ENCODE data around the gene ATP7B. TPM values are rescaled to one million over a fixed set of nuclear protein-coding genes. Genes with fewer than 3 reads are reported as not detected.

Gene ATP7B
- total and polyA plus RNA-seq, 2 donors (not counting 1 experiment from before 2014, with no cell fraction given), result 1.7 to 3.3 TPM

- no peaks in the 10 kb centered on the region for H3K9me3 ChIP-seq (ENCODE audit: control insufficient read depth, insufficient read depth, low read depth, low read length)
- H3K4me1 ChIP-seq (ENCODE audit: control insufficient read depth, extremely low read depth, insufficient read depth, low read length), result no peaks in the 10 kb centered on the region
- H3K9ac ChIP-seq (ENCODE audit: insufficient read depth, low read length), result no peak overlapping the region
- H3K4me2 ChIP-seq (ENCODE audit: extremely low read depth, insufficient read depth, low read length), result no peak overlapping the region
- no peaks in the 10 kb centered on the region for H3K79me2 ChIP-seq (ENCODE audit: control insufficient read depth, insufficient read depth, low read length)
- H3K4me3 ChIP-seq (replicated peaks in 1 of 4; ENCODE audit: control extremely low read depth in 1 of 4, insufficient read depth in 1 of 4, low read depth in 3 of 4, low read length in 4 of 4), result no peak overlapping the region
- peaks cover 2% of the 10 kb centered on the region for H3K27me3 ChIP-seq (ENCODE audit: control insufficient read depth, insufficient read depth, low read length)
- no peak overlapping the region for H3K27ac ChIP-seq (ENCODE audit: insufficient read depth, low read length)
- TF ChIP-seq CTCF (conservative IDR thresholded peaks at IDR 0.05 in 1 of 2, IDR thresholded peaks at IDR 0.05 in 1 of 2; ENCODE audit: low read depth in 1 of 2, low read length in 2 of 2), result no peak
- H2AFZ ChIP-seq (ENCODE audit: low read length), result no peak overlapping the region
- no peaks in the 10 kb centered on the region for H3K36me3 ChIP-seq (ENCODE audit: control insufficient read depth, insufficient read depth, low read length)
- no peaks in the 10 kb centered on the region for H4K20me1 ChIP-seq (ENCODE audit: control insufficient read depth, extremely low read depth, insufficient read depth, low read length)
- DNase-seq (ENCODE audit: low read depth in 2 of 2), result no peak
Measured at GRCh38 chr13:51894239-51894638, 117.0 kb downstream of the ATP7B start.

- Histone ChIP-seq H3K27me3 (ENCODE audit: control insufficient read depth, insufficient read depth, low read length) (peaks cover 2% of the 10 kb centered on the region), H3K27ac (ENCODE audit: insufficient read depth, low read length) (no peak overlapping the region), H3K4me1 (ENCODE audit: control insufficient read depth, extremely low read depth, insufficient read depth, low read length) (no peaks in the 10 kb centered on the region), H3K9me3 (ENCODE audit: control insufficient read depth, insufficient read depth, low read depth, low read length) (no peaks in the 10 kb centered on the region), H2AFZ (ENCODE audit: low read length) (no peak overlapping the region), H3K36me3 (ENCODE audit: control insufficient read depth, insufficient read depth, low read length) (no peaks in the 10 kb centered on the region), H3K79me2 (ENCODE audit: control insufficient read depth, insufficient read depth, low read length) (no peaks in the 10 kb centered on the region), H3K9ac (ENCODE audit: insufficient read depth, low read length) (no peak overlapping the region), H3K4me2 (ENCODE audit: extremely low read depth, insufficient read depth, low read length) (no peak overlapping the region), H4K20me1 (ENCODE audit: control insufficient read depth, extremely low read depth, insufficient read depth, low read length) (no peaks in the 10 kb centered on the region), H3K4me3 (replicated peaks in 1 of 4; ENCODE audit: control extremely low read depth in 1 of 4, insufficient read depth in 1 of 4, low read depth in 3 of 4, low read length in 4 of 4) (no peak overlapping the region)
- TF ChIP-seq EZH2 (IDR thresholded peaks at IDR 0.05; ENCODE audit: low read length, missing control alignments) (no peak), CTCF (conservative IDR thresholded peaks at IDR 0.05 in 1 of 2, IDR thresholded peaks at IDR 0.05 in 1 of 2; ENCODE audit: low read depth in 1 of 2, low read length in 2 of 2) (no peak)
- no peak for DNase-seq (ENCODE audit: low read depth in 2 of 2)
Measured at GRCh38 chr13:51892657-51893056, 118.6 kb downstream of the ATP7B start.

- Histone ChIP-seq H3K4me3 (replicated peaks in 1 of 4; ENCODE audit: control extremely low read depth in 1 of 4, insufficient read depth in 1 of 4, low read depth in 3 of 4, low read length in 4 of 4) (no peak overlapping the region), H4K20me1 (ENCODE audit: control insufficient read depth, extremely low read depth, insufficient read depth, low read length) (no peaks in the 10 kb centered on the region), H3K9me3 (ENCODE audit: control insufficient read depth, insufficient read depth, low read depth, low read length) (no peaks in the 10 kb centered on the region), H2AFZ (ENCODE audit: low read length) (no peak overlapping the region), H3K4me1 (ENCODE audit: control insufficient read depth, extremely low read depth, insufficient read depth, low read length) (no peaks in the 10 kb centered on the region), H3K27ac (ENCODE audit: insufficient read depth, low read length) (no peak overlapping the region), H3K9ac (ENCODE audit: insufficient read depth, low read length) (no peak overlapping the region), H3K27me3 (ENCODE audit: control insufficient read depth, insufficient read depth, low read length) (no peaks in the 10 kb centered on the region), H3K36me3 (ENCODE audit: control insufficient read depth, insufficient read depth, low read length) (no peaks in the 10 kb centered on the region), H3K4me2 (ENCODE audit: extremely low read depth, insufficient read depth, low read length) (no peak overlapping the region), H3K79me2 (ENCODE audit: control insufficient read depth, insufficient read depth, low read length) (no peaks in the 10 kb centered on the region)
- TF ChIP-seq EZH2 (IDR thresholded peaks at IDR 0.05; ENCODE audit: low read length, missing control alignments), result no peak
- TF ChIP-seq CTCF (conservative IDR thresholded peaks at IDR 0.05 in 1 of 2, IDR thresholded peaks at IDR 0.05 in 1 of 2; ENCODE audit: low read depth in 1 of 2, low read length in 2 of 2), result no peak
- peak in 1 of 2 donors; percentile 3 for DNase-seq (ENCODE audit: low read depth in 2 of 2)
Measured at GRCh38 chr13:51887468-51887867, 123.8 kb downstream of the ATP7B start.
